ENCODE data around the gene FARS2. TPM values are rescaled to one million over a fixed set of nuclear protein-coding genes. Genes with fewer than 3 reads are reported as not detected.

Gene FARS2
- total and polyA plus RNA-seq, 12 donors: 7.6 to 22.4 (median 20.8) TPM

- no peak for TF ChIP-seq CTCF (IDR thresholded peaks at IDR 0.05)
- 90 to 91% methylated on average over 2 of the region's 2 CpGs for WGBS, 2 donors
- intact Hi-C loops (cut with DNase I): loop anchor here in 6 of 10 donors (5.0 to 10.0 kb wide), 5 partner anchors 109 to 299 kb away; no protein-coding TSS in a partner anchor
- H3K36me3 ChIP-seq: no peaks in the 10 kb centered on the region
- H3K9me3 ChIP-seq: peaks cover 0 to 11% (median 0%) of the 10 kb centered on the region in 11 donors
- H3K27me3 ChIP-seq: no peaks in the 10 kb centered on the region
- ATAC-seq: no peak
- H3K27ac ChIP-seq: peak overlapping the region in 9 of 10 donors; percentile 33 to 92 (median 87)
- no peak for DNase-seq
- no peak overlapping the region for H3K4me3 ChIP-seq
- peaks cover 9 to 52% (median 37%) of the 10 kb centered on the region in 9 donors for H3K4me1 ChIP-seq
Measured at GRCh38 chr6:5763407-5763806, 502.1 kb downstream of the FARS2 start.

- TF ChIP-seq CTCF (IDR thresholded peaks at IDR 0.05): no peak
- H3K4me1 ChIP-seq: peaks cover 9 to 52% (median 37%) of the 10 kb centered on the region in 9 donors
- H3K27ac ChIP-seq: peak overlapping the region; percentile 33 to 92 (median 86)
- 63 to 72% methylated on average over 8 of the region's 8 CpGs for WGBS, 2 donors
- H3K4me3 ChIP-seq: peak overlapping the region in 3 of 10 donors; percentile 13 to 32 (median 14)
- H3K27me3 ChIP-seq: no peaks in the 10 kb centered on the region
- no peaks in the 10 kb centered on the region for H3K36me3 ChIP-seq
- DNase-seq (no peak), ATAC-seq (peak in 4 of 8 donors; percentile 1 to 13 (median 6))
- intact Hi-C loops (cut with DNase I): loop anchor here in 6 of 10 donors (5.0 to 10.0 kb wide), 5 partner anchors 109 to 299 kb away; no protein-coding TSS in a partner anchor
- H3K9me3 ChIP-seq: peaks cover 0 to 16% (median 0%) of the 10 kb centered on the region in 11 donors
Measured at GRCh38 chr6:5763871-5764270, 502.6 kb downstream of the FARS2 start.

- no peaks in the 10 kb centered on the region for H3K36me3 ChIP-seq
- H3K27me3 ChIP-seq: no peaks in the 10 kb centered on the region
- WGBS, 2 donors: 35 to 53% methylated on average over 9 of the region's 9 CpGs
- TF ChIP-seq CTCF (IDR thresholded peaks at IDR 0.05): peak in 2 of 9 donors; percentile 21 to 28
- DNase-seq (peak in 1 of 2 donors; percentile 80), ATAC-seq (peak; percentile 86 to 93 (median 90))
- intact Hi-C loops (cut with DNase I): loop anchor here in 6 of 10 donors (5.0 to 10.0 kb wide), 5 partner anchors 110 to 300 kb away; no protein-coding TSS in a partner anchor
- peak overlapping the region in 4 of 10 donors; percentile 12 to 32 (median 14) for H3K4me3 ChIP-seq
- H3K27ac ChIP-seq: peak overlapping the region; percentile 33 to 92 (median 86)
- peaks cover 9 to 52% (median 37%) of the 10 kb centered on the region in 9 donors for H3K4me1 ChIP-seq
- peaks cover 0 to 21% (median 0%) of the 10 kb centered on the region in 11 donors for H3K9me3 ChIP-seq
Measured at GRCh38 chr6:5764401-5764955, 503.2 kb downstream of the FARS2 start.

- TF ChIP-seq CTCF (IDR thresholded peaks at IDR 0.05): no peak
- Histone ChIP-seq H3K36me3 (no peaks in the 10 kb centered on the region), H3K4me1 (peaks cover 9 to 52% (median 37%) of the 10 kb centered on the region in 9 donors), H3K27ac (peak overlapping the region; percentile 33 to 92 (median 84)), H3K4me3 (no peak overlapping the region), H3K27me3 (no peaks in the 10 kb centered on the region), H3K9me3 (peaks cover 0 to 21% (median 0%) of the 10 kb centered on the region in 11 donors)
- DNase-seq (peak in 1 of 2 donors; percentile 42), ATAC-seq (peak; percentile 17 to 81 (median 55))
- intact Hi-C loops (cut with DNase I): loop anchor here in 8 of 10 donors (5.0 to 10.0 kb wide), 6 partner anchors 110 to 300 kb away; no protein-coding TSS in a partner anchor
- WGBS, 2 donors: 65 to 77% methylated on average over 17 of the region's 17 CpGs
Measured at GRCh38 chr6:5765141-5765760, 503.9 kb downstream of the FARS2 start.

All from heart right ventricle (tissue), 16 donors.